Measurements from ENCODE around the gene ITGA11.

ITGA11 gene

GRCh38 chr15:68463444-68463843 lies 31.5 kb upstream of the ITGA11 start:
- DNase-seq = no peak
- no peak overlapping the region for H3K4me3 ChIP-seq
- peaks cover 0 to 38% (median 12%) of the 10 kb centered on the region in 4 donors for H3K4me1 ChIP-seq
- intact Hi-C loops (cut with DNase I; ENCODE audit: low total_unique reads) = no loop called here
- no peak for TF ChIP-seq CTCF (IDR thresholded peaks at IDR 0.05)
- no peak overlapping the region for H3K27ac ChIP-seq
- H3K27me3 ChIP-seq = no peaks in the 10 kb centered on the region
- H3K36me3 ChIP-seq = no peaks in the 10 kb centered on the region
- no peaks in the 10 kb centered on the region for H3K9me3 ChIP-seq

DNA sequence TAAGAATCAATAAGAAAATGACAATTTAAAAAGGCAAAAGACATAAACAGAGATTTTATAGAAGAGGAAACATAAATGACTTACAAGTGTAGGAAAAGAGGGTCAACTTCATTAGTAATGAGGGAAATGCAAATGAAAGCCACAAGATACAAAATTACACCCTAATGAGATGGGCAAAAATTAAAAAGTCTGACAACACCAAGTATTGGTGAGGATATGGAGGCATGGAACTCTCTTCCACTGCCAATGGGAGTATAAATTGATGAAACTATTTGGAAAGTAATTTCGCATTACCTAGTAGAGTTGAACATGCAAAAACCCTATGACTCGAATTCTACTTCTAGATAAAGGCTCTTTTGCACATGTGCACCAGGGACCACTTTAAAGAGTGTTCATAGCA lies 28.2 kb upstream of the ITGA11 start:
- intact Hi-C loops (cut with DNase I; ENCODE audit: low total_unique reads) = no loop called here
- no peak for DNase-seq
- no peaks in the 10 kb centered on the region for H3K36me3 ChIP-seq
- no peak for TF ChIP-seq CTCF (IDR thresholded peaks at IDR 0.05)
- H3K4me1 ChIP-seq = peaks cover 0 to 11% (median 0%) of the 10 kb centered on the region in 4 donors
- no peaks in the 10 kb centered on the region for H3K27me3 ChIP-seq
- no peak overlapping the region for H3K4me3 ChIP-seq
- H3K27ac ChIP-seq = no peak overlapping the region
- H3K9me3 ChIP-seq = no peaks in the 10 kb centered on the region

DNA sequence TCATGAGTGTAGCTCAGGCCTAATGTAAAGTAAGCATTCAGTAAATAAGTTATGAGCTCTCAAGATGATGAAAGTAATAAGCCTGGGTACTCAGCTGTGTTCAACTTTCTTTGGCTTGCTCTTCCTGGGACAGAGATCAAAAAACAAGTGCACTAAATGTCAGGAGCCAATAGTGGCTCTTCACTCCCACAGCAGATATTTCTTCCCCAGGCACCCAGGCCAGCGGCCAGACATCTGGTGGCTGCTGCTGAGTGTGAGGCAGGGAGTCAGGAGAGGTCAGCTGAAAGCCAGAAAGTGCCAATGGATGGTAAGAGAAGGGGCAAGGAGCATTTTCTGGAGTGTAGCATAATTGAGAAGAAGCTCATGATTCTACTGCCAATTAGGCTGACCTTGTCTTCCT lies 18.2 kb upstream of the ITGA11 start:
- no peak for TF ChIP-seq CTCF (IDR thresholded peaks at IDR 0.05)
- no peak overlapping the region for H3K4me3 ChIP-seq
- no peak overlapping the region for H3K27ac ChIP-seq

DNA sequence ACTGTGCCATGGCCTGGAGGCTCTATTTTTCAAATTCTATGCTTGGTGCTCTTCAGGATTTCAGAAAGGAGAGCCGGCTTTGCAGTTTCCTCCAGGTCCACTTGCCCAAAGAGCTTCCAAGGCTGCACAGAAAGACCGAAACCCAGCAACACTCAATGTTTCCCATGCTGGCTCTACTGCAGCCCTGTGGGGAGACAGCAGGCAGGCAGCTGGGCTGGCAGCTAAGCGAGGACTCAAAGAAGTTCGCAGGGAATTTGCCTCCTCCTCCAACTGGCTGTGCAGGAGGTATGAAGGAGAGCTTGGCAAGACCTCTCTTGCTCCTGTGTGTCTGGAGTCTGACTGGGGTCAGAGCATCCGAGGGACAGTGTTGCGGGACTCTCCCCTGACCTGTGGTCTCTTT lies 17.4 kb upstream of the ITGA11 start:
- Histone ChIP-seq H3K9me3 (no peaks in the 10 kb centered on the region), H3K4me3 (no peak overlapping the region), H3K27me3 (peaks cover 0 to 5% of the 10 kb centered on the region in 2 donors), H3K27ac (no peak overlapping the region), H3K4me1 (no peaks in the 10 kb centered on the region), H3K36me3 (no peaks in the 10 kb centered on the region)
- no peak for DNase-seq
- intact Hi-C loops (cut with DNase I; ENCODE audit: low total_unique reads) = no loop called here
- TF ChIP-seq CTCF (IDR thresholded peaks at IDR 0.05) = no peak

More for the DNA sequence above, 18.2 kb upstream of the ITGA11 start:
- DNase-seq = no peak
- intact Hi-C loops (cut with DNase I; ENCODE audit: low total_unique reads) = no loop called here
- H3K4me1 ChIP-seq = no peaks in the 10 kb centered on the region
- H3K36me3 ChIP-seq = no peaks in the 10 kb centered on the region
- no peaks in the 10 kb centered on the region for H3K9me3 ChIP-seq
- peaks cover 0 to 5% of the 10 kb centered on the region in 2 donors for H3K27me3 ChIP-seq

DNA sequence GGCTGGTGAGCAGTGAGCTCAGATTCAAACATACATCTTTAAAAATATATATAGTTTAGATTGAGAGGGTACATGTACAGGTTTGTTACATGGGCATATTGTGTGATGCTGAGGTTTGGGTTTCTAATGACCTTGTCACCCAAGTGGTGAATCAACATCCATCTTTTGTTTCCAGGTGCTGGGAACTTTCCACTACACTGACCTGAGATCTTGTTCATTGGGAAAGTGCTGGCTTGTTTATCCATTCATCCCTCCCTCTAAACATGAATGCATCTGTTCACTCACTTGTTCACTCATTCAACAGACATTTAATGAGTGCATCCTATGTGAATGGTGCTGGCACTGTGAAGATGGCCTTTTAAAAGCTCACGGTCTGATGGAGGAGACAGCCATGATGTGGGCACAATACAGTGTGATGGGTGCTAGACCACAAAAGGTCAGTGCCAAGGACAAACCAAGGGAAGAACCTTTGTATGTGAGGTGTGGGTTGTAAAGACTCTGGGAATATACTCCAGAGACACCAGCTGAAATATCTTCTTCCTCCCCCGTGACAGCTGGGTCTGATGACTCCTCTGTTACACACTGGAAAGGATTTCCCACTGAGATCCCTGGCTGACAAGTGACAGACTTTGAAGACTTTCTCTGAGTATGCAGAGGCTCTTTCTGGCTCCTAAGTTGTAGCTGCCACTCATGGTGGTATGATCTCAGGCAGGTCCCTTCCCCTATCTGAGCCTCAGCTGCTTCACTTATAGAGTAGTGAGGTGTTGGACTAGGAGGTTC lies 16.2 kb upstream of the ITGA11 start:
- no peaks in the 10 kb centered on the region for H3K4me1 ChIP-seq
- no peaks in the 10 kb centered on the region for H3K36me3 ChIP-seq
- no peak for DNase-seq
- H3K27me3 ChIP-seq = peaks cover 0 to 5% of the 10 kb centered on the region in 2 donors
- no peak overlapping the region for H3K27ac ChIP-seq
- intact Hi-C loops (cut with DNase I; ENCODE audit: low total_unique reads) = no loop called here
- H3K4me3 ChIP-seq = no peak overlapping the region
- TF ChIP-seq CTCF (IDR thresholded peaks at IDR 0.05) = no peak
- no peaks in the 10 kb centered on the region for H3K9me3 ChIP-seq

All from tibial artery (tissue), 4 donors.